Nephron (organoid): ENCODE measurements around the gene KSR1.

Experiments used
- H3K27ac Mint-ChIP-seq, 3 experiments: 2 replicates each; pipeline ENCODE4 v1.8.0; 2020; ENCODE audit warnings: mixed read lengths in 3 of 3, mild to moderate bottlenecking in 2 of 3, moderate library complexity in 1 of 3
- H3K27me3 Mint-ChIP-seq: 2 replicates; pipeline ENCODE4 v1.8.0; 2021; ENCODE audit warnings: low read depth, mild to moderate bottlenecking, moderate library complexity, mixed read lengths
- H3K36me3 Mint-ChIP-seq: 2 replicates; pipeline ENCODE4 v1.8.0; 2020; ENCODE audit warnings: low read depth, mixed read lengths
- H3K4me1 Mint-ChIP-seq: 2 replicates; pipeline ENCODE4 v1.8.0; 2020; ENCODE audit warnings: mixed read lengths
- H3K4me3 Mint-ChIP-seq, 3 experiments: 2 replicates each; pipeline ENCODE4 v1.8.0; 2020; ENCODE audit warnings: mild to moderate bottlenecking in 3 of 3, mixed read lengths in 3 of 3, moderate library complexity in 2 of 3
- H3K9me3 Mint-ChIP-seq: 2 replicates; pipeline ENCODE4 v1.8.0; 2020; ENCODE audit warnings: mixed read lengths
- CTCF ChIP-seq, 3 experiments: fragments of 200-600 bp; sonication (generic); IDR thresholded peaks; one replicate each; pipeline ENCODE4 v1.5.0; 2021; ENCODE audit warnings: antibody characterized with exemption in 3 of 3; ENCODE audit not compliant: unreplicated experiment in 3 of 3

The KSR1 gene

DNA sequence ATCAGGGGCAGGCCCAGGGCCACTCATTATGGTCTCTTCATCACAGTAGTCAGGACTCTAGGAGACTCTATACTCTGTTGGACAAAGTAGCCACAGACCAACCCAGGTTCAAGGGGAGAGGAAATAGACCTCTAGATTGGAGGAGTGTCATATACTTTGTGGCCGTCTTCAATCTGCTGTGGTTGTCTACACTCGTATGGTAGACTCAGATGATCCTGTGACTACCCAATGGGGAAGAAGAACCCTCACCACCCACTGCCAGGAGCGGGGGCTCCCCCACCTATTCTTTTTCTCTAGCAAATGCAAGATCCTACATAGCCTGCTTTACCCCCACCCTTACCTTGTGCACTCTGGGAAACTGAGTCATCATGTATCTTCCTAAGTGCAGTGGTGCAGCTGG, 80.5 kb downstream of the KSR1 start:
- Mint-ChIP-seq H3K36me3 (no peaks in the 10 kb centered on the region), H3K4me3 (no peak overlapping the region), H3K4me1 (peaks cover 34% of the 10 kb centered on the region), H3K9me3 (no peaks in the 10 kb centered on the region), H3K27ac (peak overlapping the region; percentile 14 to 75 (median 31)), H3K27me3 (no peaks in the 10 kb centered on the region)
- TF ChIP-seq CTCF (IDR thresholded peaks at IDR 0.05; ENCODE audit: unreplicated experiment in 3 of 3), result no peak

DNA sequence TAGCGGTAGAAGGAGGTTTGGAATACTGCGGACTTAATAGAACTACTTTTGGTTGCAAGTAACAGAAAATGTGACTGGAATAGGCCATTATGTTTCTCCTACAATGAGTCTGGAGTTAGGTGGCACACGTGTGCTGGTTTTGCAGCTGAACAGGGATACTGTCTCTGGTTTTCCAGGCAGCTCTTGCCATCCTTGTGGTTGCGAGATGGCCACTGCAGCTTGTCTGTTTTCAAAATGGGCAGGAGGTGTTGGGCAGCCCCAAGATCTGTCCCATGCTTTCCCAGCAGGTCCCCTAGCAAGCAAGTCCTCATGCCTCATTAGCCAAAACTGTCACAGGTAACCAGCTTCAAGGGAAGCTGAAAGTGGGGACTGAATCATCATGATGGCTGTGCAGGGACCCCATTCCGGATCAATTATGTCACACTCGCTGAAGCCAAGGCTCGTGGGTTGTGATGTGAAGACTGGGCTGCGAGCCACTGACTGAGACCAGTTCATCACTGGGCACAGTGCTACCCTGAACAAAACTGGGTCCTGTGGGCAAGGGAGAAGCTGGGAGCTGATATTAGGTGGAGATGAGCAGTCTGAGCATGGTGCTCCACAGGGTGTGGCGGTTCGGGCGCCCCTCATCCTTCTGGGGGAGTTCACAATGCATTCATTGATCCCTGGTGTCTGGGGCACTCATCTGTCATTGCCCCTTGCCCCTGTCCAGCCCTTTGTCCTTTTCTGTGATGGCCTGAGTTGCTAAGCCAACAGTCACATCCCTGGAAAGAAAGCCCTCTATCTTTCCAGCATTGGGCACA, 82.1 kb downstream of the KSR1 start:
- Mint-ChIP-seq H3K4me3 (no peak overlapping the region), H3K9me3 (no peaks in the 10 kb centered on the region), H3K27me3 (no peaks in the 10 kb centered on the region), H3K4me1 (peaks cover 29% of the 10 kb centered on the region), H3K36me3 (no peaks in the 10 kb centered on the region), H3K27ac (no peak overlapping the region)
- TF ChIP-seq CTCF (IDR thresholded peaks at IDR 0.05; ENCODE audit: unreplicated experiment in 3 of 3), result no peak

- no peaks in the 10 kb centered on the region for H3K36me3 Mint-ChIP-seq
- H3K4me1 Mint-ChIP-seq, result peaks cover 29% of the 10 kb centered on the region
- no peak overlapping the region for H3K4me3 Mint-ChIP-seq
- H3K27me3 Mint-ChIP-seq, result no peaks in the 10 kb centered on the region
- no peaks in the 10 kb centered on the region for H3K9me3 Mint-ChIP-seq
- no peak for TF ChIP-seq CTCF (IDR thresholded peaks at IDR 0.05; ENCODE audit: unreplicated experiment in 3 of 3)
- no peak overlapping the region for H3K27ac Mint-ChIP-seq
Measured at GRCh38 chr17:27539152-27539551, 82.9 kb downstream of the KSR1 start.

- Mint-ChIP-seq H3K4me1 (peaks cover 28% of the 10 kb centered on the region), H3K27ac (peak overlapping the region in 1 of 3 experiments; percentile 25), H3K27me3 (no peaks in the 10 kb centered on the region), H3K36me3 (no peaks in the 10 kb centered on the region), H3K9me3 (no peaks in the 10 kb centered on the region), H3K4me3 (no peak overlapping the region)
- TF ChIP-seq CTCF (IDR thresholded peaks at IDR 0.05; ENCODE audit: unreplicated experiment in 3 of 3), result no peak
Measured at GRCh38 chr17:27539794-27540317, 83.6 kb downstream of the KSR1 start.

DNA sequence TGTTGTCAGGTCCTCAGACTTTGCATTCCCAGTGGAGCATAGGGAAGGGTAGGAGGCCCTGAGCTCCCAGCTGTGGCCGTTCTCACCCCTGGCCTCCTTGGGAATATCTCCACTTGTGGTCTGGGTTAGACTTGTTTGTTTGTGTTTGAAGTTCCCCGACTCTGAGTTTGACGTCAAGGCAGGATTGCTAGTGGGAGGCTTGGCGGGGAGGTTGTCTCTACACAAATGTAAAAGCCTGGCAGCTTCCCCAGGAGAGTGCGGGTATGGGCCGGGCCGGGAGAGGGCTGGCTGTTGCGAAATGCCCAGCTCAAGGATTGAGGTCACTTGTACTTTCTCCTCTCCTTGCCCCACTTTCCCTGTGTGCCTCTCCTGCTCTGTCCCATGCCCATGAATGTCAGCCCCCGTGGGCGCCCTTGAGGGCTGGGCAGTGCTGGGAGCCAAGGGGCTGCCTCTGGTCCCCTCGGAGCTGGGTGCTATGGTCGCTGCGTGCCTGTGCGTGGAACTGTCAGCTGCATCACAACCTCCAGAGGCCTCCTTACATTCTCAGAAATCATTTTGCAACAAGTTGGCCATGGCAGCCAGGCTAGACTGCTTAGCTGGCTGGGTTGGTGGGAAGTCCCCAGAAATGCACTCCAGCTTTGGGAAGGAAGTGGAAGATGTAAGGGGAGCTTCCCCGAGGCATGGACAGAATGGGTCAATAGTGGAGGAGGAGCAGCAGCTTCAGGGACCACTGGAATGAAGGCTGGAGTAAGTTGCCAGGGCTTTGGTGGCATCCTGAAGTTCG, 84.3 kb downstream of the KSR1 start:
- Mint-ChIP-seq H3K4me1 (peaks cover 28% of the 10 kb centered on the region), H3K9me3 (no peaks in the 10 kb centered on the region), H3K27me3 (peaks cover under 1% of the 10 kb centered on the region), H3K27ac (peak overlapping the region in 1 of 3 experiments; percentile 25), H3K36me3 (no peaks in the 10 kb centered on the region), H3K4me3 (no peak overlapping the region)
- TF ChIP-seq CTCF (IDR thresholded peaks at IDR 0.05; ENCODE audit: unreplicated experiment in 3 of 3), result no peak
